ENCODE measurements around the gene ZFR. TPM values are rescaled to one million over a fixed set of nuclear protein-coding genes. Genes with fewer than 3 reads are reported as not detected.

ZFR gene
- total and polyA plus RNA-seq, 9 of the 15 experiments (the other 6 are each of a cell fraction or from before 2014, with no cell fraction given): 35.5 to 108 (median 71.1) TPM

- TF ChIP-seq UBTF (IDR thresholded peaks at IDR 0.05; ENCODE audit: borderline replicate concordance in 1 of 2, low read depth in 2 of 2, low read length in 2 of 2) (0 out of 4 replicates have a peak, but pooled peaks of 1 of the 2 experiments have one; percentile 28), RAD21 (CRISPR knock-in tag; conservative IDR thresholded peaks at IDR 0.05 in 1 of 2, IDR thresholded peaks at IDR 0.05 in 1 of 2) (peak; percentile 88 to 91), LCOR (CRISPR knock-in tag; IDR thresholded peaks at IDR 0.05) (0 out of 2 replicates have a peak, but pooled peaks have one; percentile 21), DDX20 (tag; IDR thresholded peaks at IDR 0.05; ENCODE audit: low read depth) (no peak), CHAMP1 (IDR thresholded peaks at IDR 0.05) (no peak), CTCF (IDR thresholded peaks at IDR 0.05 in 2 of 3, conservative IDR thresholded peaks at IDR 0.05 in 1 of 3; ENCODE audit: insufficient read depth in 2 of 3, low read depth in 1 of 3, low read length in 3 of 3) (peak; percentile 82 to 87 (median 83)), ZKSCAN3 (CRISPR knock-in tag; IDR thresholded peaks at IDR 0.05) (no peak), NFIC (IDR thresholded peaks at IDR 0.05) (peak; percentile 76), RB1 (IDR thresholded peaks at IDR 0.05; ENCODE audit: low read depth) (0 out of 2 replicates have a peak, but pooled peaks have one; percentile 21)
Measured at GRCh38 chr5:32489791-32490562, 45.4 kb upstream of the ZFR start (continued).
